GM12878 (cell line): ENCODE results near the gene FAM210A. TPM values are rescaled to one million over a fixed set of nuclear protein-coding genes. Genes with fewer than 3 reads are reported as not detected.

ENCODE experiments used
- ATAC-seq: fragments of 200-7000 bp; cut with Tn5 transposase; 3 replicates; pipeline ENCODE4 v1.9.1; 2020; ENCODE audit warnings: mild to moderate bottlenecking, moderate library complexity
- BruUV-seq: library from RNA; stranded (reverse); fragments of 400-500 nt; replicated peaks from 2 replicates; lab custom pipeline; 2021; lab: Mats Ljungman, UMichigan
- CTCF ChIA-PET: fragments of 300-600 bp; sonication (Branson Sonifier 250); formaldehyde crosslinking; extraction: SDS; loops from one replicate; lab custom pipeline; 2021; ENCODE audit warnings: inconsistent platforms; lab: Yijun Ruan, JAX
- POLR2A ChIA-PET: fragments of 350-600 bp; formaldehyde crosslinking; extraction: SDS; loops from one replicate; lab custom pipeline; 2021; ENCODE audit warnings: inconsistent platforms; lab: Charles Lee
- RAD21 ChIA-PET: fragments of 300-600 bp; sonication (Branson Sonifier 250); formaldehyde crosslinking; loops from one replicate; lab custom pipeline; 2023; ENCODE audit warnings: antibody characterized with exemption; ENCODE audit not compliant: unreplicated experiment; lab: Charles Lee
- SMC1A ChIA-PET: fragments of 300-600 bp; sonication (Branson Sonifier 250); formaldehyde crosslinking; loops from one replicate; lab custom pipeline; 2023; ENCODE audit not compliant: unreplicated experiment, uncharacterized antibody; lab: Charles Lee
- DNase-seq: peaks from one replicate; pipeline ENCODE4 v3.0.0-alpha.2; 2011; ENCODE audit warnings: low read depth, low spot score
- FAIRE-seq: peaks from 3 replicates; lab custom pipeline; 2011; peaks lifted over from hg19 to GRCh38; lab: Jason Lieb, UNC
- H2AFZ ChIP-seq: 2 replicates; pipeline ENCODE4 v1.6.0; 2011; ENCODE audit warnings: low read depth, low read length, control low read depth; ENCODE audit not compliant: control insufficient read depth
- H3K27ac ChIP-seq: 2 replicates; pipeline ENCODE4 v1.5.1; 2011; ENCODE audit warnings: control low read depth; ENCODE audit not compliant: control insufficient read depth, insufficient read depth
- H3K27me3 ChIP-seq, 2 experiments: replicated peaks in 1 of 2; 2 replicates each; pipeline versions ENCODE4 v1.6.0 to v1.6.1; 2011; ENCODE audit warnings: low read length in 1 of 2; ENCODE audit not compliant: control insufficient read depth in 2 of 2, insufficient read depth in 2 of 2
- H3K36me3 ChIP-seq, 2 experiments: 2 replicates each; pipeline ENCODE4 v1.5.1; 2011; ENCODE audit warnings: low read length in 1 of 2; ENCODE audit not compliant: control insufficient read depth in 2 of 2, insufficient read depth in 2 of 2
- H3K4me1 ChIP-seq: 2 replicates; pipeline ENCODE4 v1.6.1; 2011; ENCODE audit warnings: mild to moderate bottlenecking, low read length, moderate library complexity, mixed read lengths; ENCODE audit not compliant: control insufficient read depth, insufficient read depth
- H3K4me2 ChIP-seq: 2 replicates; pipeline ENCODE4 v1.6.0; 2011; ENCODE audit warnings: control low read depth; ENCODE audit not compliant: control insufficient read depth, insufficient read depth
- H3K4me3 ChIP-seq: fragments of 200-600 bp; sonication (generic); 2 replicates; pipeline ENCODE4 v1.5.1; 2016
- H3K79me2 ChIP-seq: 2 replicates; pipeline ENCODE4 v1.6.0; 2011; ENCODE audit warnings: low read length; ENCODE audit not compliant: control insufficient read depth, insufficient read depth
- H3K9ac ChIP-seq: 2 replicates; pipeline ENCODE4 v1.8.0; 2011; ENCODE audit warnings: low read length, control low read depth, mixed read lengths; ENCODE audit not compliant: control insufficient read depth, insufficient read depth
- H3K9me3 ChIP-seq: replicated peaks from 3 replicates; pipeline ENCODE4 v1.5.1; 2011; ENCODE audit warnings: mild to moderate bottlenecking, low read length; ENCODE audit not compliant: control insufficient read depth, insufficient read depth
- H4K20me1 ChIP-seq: 2 replicates; pipeline ENCODE4 v1.6.0; 2011; ENCODE audit not compliant: control insufficient read depth, insufficient read depth
- BRCA1 ChIP-seq: IDR thresholded peaks from 2 replicates; pipeline ENCODE4 v1.6.1; 2011; ENCODE audit warnings: low read depth, low read length, improper control_type of control experiment
- CREM ChIP-seq: IDR thresholded peaks from 2 replicates; pipeline ENCODE4 v1.6.1; 2014; ENCODE audit warnings: antibody characterized with exemption, low read depth
- ETV6 ChIP-seq, 2 experiments: fragments of 450-650 bp in 1 of 2; IDR thresholded peaks in 1 of 2; conservative IDR thresholded peaks in 1 of 2; 2 replicates each; pipeline ENCODE4 v1.6.1; 2014; ENCODE audit warnings: antibody characterized with exemption in 1 of 2, borderline replicate concordance in 1 of 2, low read depth in 1 of 2, mild to moderate bottlenecking in 1 of 2, moderate library complexity in 1 of 2
- MTA3 ChIP-seq: IDR thresholded peaks from 2 replicates; pipeline ENCODE4 v1.6.1; 2012; ENCODE audit warnings: low read length, inconsistent platforms, borderline replicate concordance
- SMARCA5 ChIP-seq: fragments of 450-650 bp; IDR thresholded peaks from 2 replicates; pipeline ENCODE4 v1.6.1; 2017; ENCODE audit warnings: mild to moderate bottlenecking
- TAF1 ChIP-seq: IDR thresholded peaks from 2 replicates; pipeline ENCODE4 v1.6.1; 2011; ENCODE audit warnings: mild to moderate bottlenecking, low read depth, low read length, borderline replicate concordance
- ZNF24 ChIP-seq: fragments of 450-650 bp; IDR thresholded peaks from 2 replicates; pipeline ENCODE4 v1.6.1; 2017; ENCODE audit warnings: antibody characterized with exemption, mild to moderate bottlenecking
- ZZZ3 ChIP-seq: IDR thresholded peaks from 2 replicates; pipeline ENCODE4 v1.6.1; 2011; ENCODE audit warnings: low read depth; ENCODE audit not compliant: control insufficient read depth, insufficient read length
- WGBS: methylation state at CpG from one replicate; pipeline ENCODE4 v1.1.6; 2016; ENCODE audit warnings: low lambda C conversion rate; ENCODE audit not compliant: insufficient replicate concordance, insufficient coverage; ENCODE audit errors: missing lambda C conversion rate; 5-methylcytosine and 5-hydroxymethylcytosine counted together
- in situ Hi-C: fragments of 300-500 bp; cut with MboI; formaldehyde crosslinking; loops from 9 replicates; pipeline ENCODE4 v1.14.3; 2018; ENCODE audit warnings: mixed read lengths
- intact Hi-C: fragments of 100-400 bp; cut with micrococcal nuclease; formaldehyde crosslinking; loops from one replicate; pipeline ENCODE4 v1.14.2; 2022; ENCODE audit not compliant: unreplicated experiment
- polyA plus RNA-seq, 11 experiments: library from polyadenylated mRNA; depleted of rRNA in 4 of 11; unstranded in 6 of 11; stranded (reverse) in 5 of 11; fragments of >200 nt; fragmentation: Nextera tagmentation in 4 of 11; fragmentation: Illumina TruSeq in 1 of 11; extraction: Ambion mirVana in 4 of 11; extraction: Trizol in 1 of 11; gene quantifications; 1 replicate in 1 of 11; 2 replicates in 10 of 11; pipeline versions ENCODE4 v1.2.1 to v1.2.3, GENCODE V29; 2011 to 2016; ENCODE audit warnings: inconsistent platforms in 2 of 11, missing spikeins in 2 of 11, low read depth in 1 of 11
- total RNA-seq, 4 experiments: library from RNA; depleted of rRNA in 3 of 4; stranded (reverse); fragments of >200 nt in 3 of 4; fragmentation: Illumina TruSeq in 1 of 4; extraction: Trizol in 1 of 4; gene quantifications; 2 replicates each; pipeline versions ENCODE4 v1.2.1 to v1.2.3, GENCODE V29; 2013 to 2021

Gene FAM210A
- total and polyA plus RNA-seq, 10 of the 15 experiments (the other 5 are each of a cell fraction or from before 2014, with no cell fraction given), result 10.3 to 56.3 (median 17.7) TPM

GRCh38 chr18:13624563-13625237 lies 101.7 kb downstream of the FAM210A start:
- no TSS peak for BruUV-seq
- TF ChIP-seq ZZZ3 (no peak), BRCA1 (no peak), ZNF24 (no peak), TAF1 (no peak), SMARCA5 (no peak), CREM (no peak), MTA3 (no peak), ETV6 (conservative IDR thresholded peaks at IDR 0.05 in 1 of 2, IDR thresholded peaks at IDR 0.05 in 1 of 2; ENCODE audit: borderline replicate concordance in 1 of 2, low read depth in 1 of 2) (no peak)
- TF ChIP-seq, all 136 proteins: peak for 0
- H4K20me1 ChIP-seq, result no peaks in the 10 kb centered on the region
- no peaks in the 10 kb centered on the region for H3K79me2 ChIP-seq
- no peaks in the 10 kb centered on the region for H3K9me3 ChIP-seq
- in situ Hi-C loops, result loop anchor here (25.0 kb wide), 1 partner anchor 462 kb away; no protein-coding TSS in a partner anchor
- DNase-seq (no peak), ATAC-seq (no peak), FAIRE-seq (no peak)
- WGBS, result 83% methylated on average over 11 of the region's 11 CpGs
- H3K4me1 ChIP-seq, result peaks cover under 1% of the 10 kb centered on the region
- ChIA-PET RAD21 (interaction anchor here (0.8 to 2.8 kb wide), 2 partner anchors 63 to 67 kb away, joined by 3 to 12 read pairs; no protein-coding TSS in a partner anchor), POLR2A (interaction anchor here (1.8 kb wide), 1 partner anchor 11 kb away, joined by 5 read pairs; no protein-coding TSS in a partner anchor), CTCF (interaction anchor here (1.4 to 11.8 kb wide), 2 partner anchors 65 to 465 kb away, joined by 4 to 337 read pairs; no protein-coding TSS in a partner anchor), SMC1A (interaction anchor here (6.9 kb wide), 1 partner anchor 65 kb away, joined by 241 read pairs; no protein-coding TSS in a partner anchor)
- no peaks in the 10 kb centered on the region; a peak in 2 of 4 replicates for H3K36me3 ChIP-seq
- no peaks in the 10 kb centered on the region for H3K27me3 ChIP-seq
- no peak overlapping the region for H3K4me3 ChIP-seq
- no peak overlapping the region for H3K9ac ChIP-seq
- no peak overlapping the region for H3K27ac ChIP-seq
- H3K4me2 ChIP-seq, result no peak overlapping the region
- H2AFZ ChIP-seq, result no peak overlapping the region
- intact Hi-C loops, result no loop called here
